Mammary epithelial cell (primary cell): ENCODE data around the gene TTLL7.

Experiments
- EZH2 ChIP-seq: IDR thresholded peaks from 2 replicates; pipeline ENCODE4 v1.6.1; 2012; ENCODE audit warnings: low read length, inconsistent platforms, borderline replicate concordance
- TF ChIP-seq, protein P1 (sequence below), 2 donors: IDR thresholded peaks in 1 of 2; conservative IDR thresholded peaks in 1 of 2; 2 replicates each; pipeline ENCODE4 v1.5.1; 2011 to 2012; ENCODE audit warnings: inconsistent platforms in 2 of 2, low read length in 2 of 2, mild to moderate bottlenecking in 2 of 2, control low read depth in 1 of 2, low read depth in 1 of 2; ENCODE audit not compliant: insufficient read depth in 1 of 2; ENCODE audit errors: extremely low read depth in 1 of 2

GRCh38 chr1:83850834-83851233 lies 148.1 kb downstream of the TTLL7 start:
- no peak for TF ChIP-seq EZH2
- TF ChIP-seq, protein P1, sequence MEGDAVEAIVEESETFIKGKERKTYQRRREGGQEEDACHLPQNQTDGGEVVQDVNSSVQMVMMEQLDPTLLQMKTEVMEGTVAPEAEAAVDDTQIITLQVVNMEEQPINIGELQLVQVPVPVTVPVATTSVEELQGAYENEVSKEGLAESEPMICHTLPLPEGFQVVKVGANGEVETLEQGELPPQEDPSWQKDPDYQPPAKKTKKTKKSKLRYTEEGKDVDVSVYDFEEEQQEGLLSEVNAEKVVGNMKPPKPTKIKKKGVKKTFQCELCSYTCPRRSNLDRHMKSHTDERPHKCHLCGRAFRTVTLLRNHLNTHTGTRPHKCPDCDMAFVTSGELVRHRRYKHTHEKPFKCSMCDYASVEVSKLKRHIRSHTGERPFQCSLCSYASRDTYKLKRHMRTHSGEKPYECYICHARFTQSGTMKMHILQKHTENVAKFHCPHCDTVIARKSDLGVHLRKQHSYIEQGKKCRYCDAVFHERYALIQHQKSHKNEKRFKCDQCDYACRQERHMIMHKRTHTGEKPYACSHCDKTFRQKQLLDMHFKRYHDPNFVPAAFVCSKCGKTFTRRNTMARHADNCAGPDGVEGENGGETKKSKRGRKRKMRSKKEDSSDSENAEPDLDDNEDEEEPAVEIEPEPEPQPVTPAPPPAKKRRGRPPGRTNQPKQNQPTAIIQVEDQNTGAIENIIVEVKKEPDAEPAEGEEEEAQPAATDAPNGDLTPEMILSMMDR (conservative IDR thresholded peaks at IDR 0.05 in 1 of 2, IDR thresholded peaks at IDR 0.05 in 1 of 2; ENCODE audit: extremely low read depth in 1 of 2, insufficient read depth in 1 of 2, low read depth in 1 of 2, low read length in 2 of 2), result no peak
